OCI-LY7 (cell line): ENCODE results near the gene ACP7. TPM values are rescaled to one million over a fixed set of nuclear protein-coding genes. Genes with fewer than 3 reads are reported as not detected.

Experiments
- BruUV-seq: library from RNA; stranded (reverse); fragments of 400-500 nt; replicated peaks from 2 replicates; lab custom pipeline; 2021; lab: Mats Ljungman, UMichigan
- CTCF ChIA-PET: fragments of 300-600 bp; sonication (Branson Sonifier 250); formaldehyde crosslinking; loops from one replicate; lab custom pipeline; 2022; ENCODE audit warnings: antibody characterized with exemption; ENCODE audit not compliant: unreplicated experiment; lab: Charles Lee
- POLR2A ChIA-PET: fragments of 300-600 bp; sonication (Branson Sonifier 250); formaldehyde crosslinking; loops from one replicate; lab custom pipeline; 2022; ENCODE audit warnings: antibody characterized with exemption; lab: Charles Lee
- DNase-seq: peaks from one replicate; pipeline ENCODE4 v3.0.0-alpha.2; 2015; ENCODE audit warnings: low spot score
- H2AFZ ChIP-seq: fragments of 200-600 bp; sonication (generic), shearing (Covaris generic); 2 replicates; pipeline ENCODE4 v1.6.1; 2014; ENCODE audit warnings: mild to moderate bottlenecking, antibody characterized with exemption, low read length, moderate library complexity
- H3K27ac ChIP-seq: fragments of 200-600 bp; sonication (generic); 2 replicates; pipeline ENCODE4 v1.5.1; 2014; ENCODE audit warnings: mixed run types, low read depth, mild to moderate bottlenecking, moderate library complexity, low read length, inconsistent platforms; ENCODE audit not compliant: poor library complexity, severe bottlenecking
- H3K36me3 ChIP-seq: fragments of 200-600 bp; sonication (generic); 2 replicates; pipeline ENCODE4 v1.6.1; 2014; ENCODE audit warnings: mild to moderate bottlenecking, antibody characterized with exemption, low read length, moderate library complexity, mixed read lengths; ENCODE audit not compliant: insufficient read depth
- H3K4me1 ChIP-seq: fragments of 200-600 bp; sonication (generic); 2 replicates; pipeline ENCODE4 v1.5.1; 2014; ENCODE audit warnings: mild to moderate bottlenecking, low read length; ENCODE audit not compliant: insufficient read depth, poor library complexity, severe bottlenecking
- H3K4me2 ChIP-seq: fragments of 200-600 bp; sonication (generic); 2 replicates; pipeline ENCODE4 v1.6.1; 2014; ENCODE audit warnings: mild to moderate bottlenecking, low read length
- H3K4me3 ChIP-seq: fragments of 200-600 bp; sonication (generic); 2 replicates; pipeline ENCODE4 v1.5.1; 2014; ENCODE audit warnings: mild to moderate bottlenecking, low read depth, low read length; ENCODE audit not compliant: poor library complexity, severe bottlenecking
- H3K79me2 ChIP-seq: fragments of 200-600 bp; sonication (generic); 2 replicates; pipeline ENCODE4 v1.6.1; 2016; ENCODE audit warnings: low read depth, mild to moderate bottlenecking, low read length, moderate library complexity, mixed read lengths; ENCODE audit not compliant: insufficient read depth
- H3K9me2 ChIP-seq: fragments of 200-600 bp; sonication (generic); 2 replicates; pipeline ENCODE4 v1.6.1; 2016; ENCODE audit warnings: mild to moderate bottlenecking, low read length, mixed read lengths; ENCODE audit not compliant: insufficient read depth
- H3K9me3 ChIP-seq: fragments of 200-600 bp; sonication (generic); 2 replicates; pipeline ENCODE4 v1.6.1; 2014; ENCODE audit warnings: mild to moderate bottlenecking, mixed run types, low read length, mixed read lengths
- H4K20me1 ChIP-seq: fragments of 200-600 bp; sonication (generic); 2 replicates; pipeline ENCODE4 v1.6.1; 2014; ENCODE audit warnings: mild to moderate bottlenecking, antibody characterized with exemption, low read length, moderate library complexity, mixed read lengths; ENCODE audit not compliant: insufficient read depth
- CTCF ChIP-seq: fragments of 200-600 bp; sonication (generic); conservative IDR thresholded peaks from 2 replicates; pipeline ENCODE4 v1.5.1; 2014; ENCODE audit warnings: mild to moderate bottlenecking, antibody characterized with exemption, low read length, moderate library complexity, mixed read lengths
- EZH2phosphoT487 ChIP-seq: fragments of 200-600 bp; sonication (generic); IDR thresholded peaks from 2 replicates; pipeline ENCODE4 v1.6.1; 2018; ENCODE audit warnings: low read depth, borderline replicate concordance, mild to moderate bottlenecking, mixed run types, antibody characterized with exemption, low read length, moderate library complexity, mixed read lengths
- intact Hi-C: fragments of 100-400 bp; cut with micrococcal nuclease; formaldehyde crosslinking; loops from one replicate; pipeline ENCODE4 v1.10.0; 2022; ENCODE audit not compliant: unreplicated experiment
- total RNA-seq, 2 experiments: library from RNA; depleted of rRNA in 1 of 2; stranded (reverse); fragments of >200 nt in 1 of 2; shearing (Covaris generic) in 1 of 2; gene quantifications; 2 replicates each; pipeline ENCODE4 v1.2.3, GENCODE V29; 2014 to 2022

Gene ACP7
- total RNA-seq, 2 experiments from 2014 or later, result not detected

- POLR2A ChIA-PET, result interaction anchor here (0.6 kb wide), 1 partner anchor 202 kb away, joined by 3 read pairs; the partner anchor contains the start of genes MRPS12 and SARS2
Measured at GRCh38 chr19:39132344-39132969, 48.3 kb downstream of the ACP7 start.

DNA sequence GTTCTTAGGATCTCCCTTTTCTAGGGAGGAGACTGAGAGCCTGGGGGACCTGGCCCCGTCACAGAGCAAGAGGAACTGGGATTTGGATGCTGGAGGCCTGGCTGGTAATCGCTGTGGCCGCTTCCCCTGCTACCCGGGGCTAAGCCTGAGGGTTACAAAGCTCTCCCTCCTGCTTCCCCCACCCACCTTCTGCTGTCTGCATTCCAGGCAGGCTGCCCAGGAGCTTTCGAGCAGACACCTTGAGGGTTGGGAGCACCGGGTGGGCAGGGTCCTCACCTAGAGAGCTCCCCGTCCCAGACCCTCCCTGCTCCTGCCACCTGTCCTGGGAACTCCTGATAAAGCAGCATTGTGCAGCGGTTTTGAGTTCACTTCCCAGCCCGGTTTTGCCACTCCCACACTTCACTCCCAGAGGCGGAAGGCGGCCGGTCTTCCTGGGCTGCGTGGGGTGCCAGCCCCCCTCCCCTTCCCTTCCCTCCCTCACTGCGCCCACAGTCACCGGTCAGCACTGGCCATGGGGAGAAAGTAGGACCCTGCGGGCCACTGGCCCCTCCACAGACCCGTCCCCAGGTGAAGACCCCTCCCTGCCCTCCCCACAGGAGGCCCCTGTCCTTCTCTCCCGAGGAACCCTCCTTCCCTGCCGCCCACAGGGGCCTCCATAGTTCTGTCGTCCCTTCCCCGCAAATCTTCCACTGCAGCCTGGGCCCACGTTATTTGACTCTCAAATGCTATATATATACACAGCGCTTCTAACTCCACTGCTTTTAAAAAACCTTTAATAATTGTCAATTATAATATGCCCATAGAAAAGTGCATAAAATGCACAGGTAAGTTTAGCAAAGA lies 49.5 kb downstream of the ACP7 start:
- Histone ChIP-seq H3K9me3 (no peaks in the 10 kb centered on the region), H3K27ac (no peak overlapping the region), H3K9me2 (no peaks in the 10 kb centered on the region), H3K4me1 (no peaks in the 10 kb centered on the region), H3K4me2 (no peak overlapping the region), H2AFZ (no peak overlapping the region), H3K79me2 (peaks cover 6% of the 10 kb centered on the region; the same call in 1 of the 2 replicates), H4K20me1 (peaks cover 10% of the 10 kb centered on the region; the same call in 1 of the 2 replicates), H3K36me3 (no peaks in the 10 kb centered on the region), H3K4me3 (no peak overlapping the region)
- intact Hi-C loops, result no loop called here
- no peak for TF ChIP-seq CTCF
- no peak for TF ChIP-seq EZH2phosphoT487
- ChIA-PET POLR2A (no interaction called here), CTCF (no interaction called here)
- BruUV-seq, result no TSS peak
- DNase-seq, result no peak

More at GRCh38 chr19:39132344-39132969, 48.3 kb downstream of the ACP7 start:
- peaks cover 7% of the 10 kb centered on the region; the same call in 1 of the 2 replicates for H4K20me1 ChIP-seq
- no peaks in the 10 kb centered on the region for H3K9me3 ChIP-seq
- peaks cover 3% of the 10 kb centered on the region for H3K4me1 ChIP-seq
- no peak overlapping the region for H3K4me2 ChIP-seq
- BruUV-seq, result no TSS peak
- H3K79me2 ChIP-seq, result peaks cover 11% of the 10 kb centered on the region; the same call in 1 of the 2 replicates
- CTCF ChIA-PET, result interaction anchor here (0.6 kb wide), 1 partner anchor 702 kb away, joined by 3 read pairs; no protein-coding TSS in a partner anchor
- H3K4me3 ChIP-seq, result no peak overlapping the region
- no peak overlapping the region for H2AFZ ChIP-seq
- H3K27ac ChIP-seq, result no peak overlapping the region
- H3K9me2 ChIP-seq, result no peaks in the 10 kb centered on the region
- intact Hi-C loops, result no loop called here
- no peak for DNase-seq
- TF ChIP-seq EZH2phosphoT487 (no peak), CTCF (no peak)
- no peaks in the 10 kb centered on the region for H3K36me3 ChIP-seq
